NCI-H128 (cell line): Measurements from ENCODE around the gene ACTN1.

Experiments
- DNase-seq: peaks from one replicate; lab custom pipeline; 2025; ENCODE audit not compliant: unreplicated experiment; lab: John Stamatoyannopoulos, UW

ACTN1 gene

GRCh38 chr14:68951800-68952530 is 27.1 kb downstream of the ACTN1 start:
- no peak for DNase-seq

- no peak for DNase-seq
Measured at GRCh38 chr14:68951035-68951797, 27.9 kb downstream of the ACTN1 start.

DNA sequence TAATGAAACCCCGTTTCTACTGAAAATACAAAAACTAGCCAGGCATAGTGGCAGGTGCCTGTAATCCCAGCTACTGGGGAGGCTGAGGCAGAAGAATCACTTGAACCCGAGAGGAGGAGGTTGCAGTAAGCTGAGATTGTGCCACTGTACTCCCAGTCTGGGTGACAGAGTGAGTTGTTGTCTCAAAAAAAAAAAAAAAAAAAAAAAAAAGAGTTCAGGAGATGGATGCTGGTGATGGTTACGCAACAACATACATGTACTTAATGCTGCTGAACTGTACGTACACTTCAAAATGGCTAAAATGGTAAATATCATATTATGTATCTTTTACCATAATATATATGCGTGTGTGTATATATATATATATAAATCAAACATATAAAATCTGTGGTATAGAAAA is 29.0 kb downstream of the ACTN1 start:
- no peak for DNase-seq

DNA sequence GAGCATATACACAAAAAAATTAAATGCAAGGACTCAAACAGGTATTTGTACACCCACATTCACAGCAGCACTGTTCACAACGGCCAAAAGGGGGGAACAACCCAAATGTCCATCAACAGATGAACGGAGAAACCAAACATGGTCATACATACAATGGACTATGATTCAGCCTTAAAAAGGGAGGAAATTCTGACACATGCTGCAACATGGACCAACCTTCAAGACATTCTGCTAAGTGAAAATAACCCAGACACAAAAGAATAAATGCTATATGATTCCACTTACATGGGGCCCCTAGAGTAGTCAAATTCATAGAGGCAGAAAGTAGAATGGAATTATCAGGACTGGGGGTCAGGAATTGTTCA is 29.5 kb downstream of the ACTN1 start:
- no peak for DNase-seq

- DNase-seq = no peak
Measured at GRCh38 chr14:68948686-68949600, 30.2 kb downstream of the ACTN1 start.

DNA sequence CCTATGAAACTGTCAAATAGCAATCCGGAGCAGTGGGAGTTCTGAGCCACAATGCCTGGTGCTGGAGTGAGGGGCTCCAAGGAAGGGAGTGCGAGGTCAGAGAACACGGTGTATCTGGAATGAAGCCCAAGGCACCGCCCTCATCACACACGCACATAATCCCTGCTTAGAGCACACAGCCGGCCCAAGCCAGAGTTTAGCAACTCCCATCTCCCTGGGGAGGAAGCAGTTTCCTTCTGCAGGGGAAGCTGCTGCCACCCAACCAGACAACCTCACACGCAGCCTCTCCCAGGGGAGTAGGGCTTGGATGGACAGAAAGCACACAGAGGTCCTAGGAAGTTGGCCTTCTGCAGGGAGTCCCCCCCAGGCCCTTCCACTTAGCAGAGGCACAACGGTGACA is 31.3 kb downstream of the ACTN1 start:
- no peak for DNase-seq

- DNase-seq = no peak
Measured at GRCh38 chr14:68946489-68946822, 32.6 kb downstream of the ACTN1 start.

DNA sequence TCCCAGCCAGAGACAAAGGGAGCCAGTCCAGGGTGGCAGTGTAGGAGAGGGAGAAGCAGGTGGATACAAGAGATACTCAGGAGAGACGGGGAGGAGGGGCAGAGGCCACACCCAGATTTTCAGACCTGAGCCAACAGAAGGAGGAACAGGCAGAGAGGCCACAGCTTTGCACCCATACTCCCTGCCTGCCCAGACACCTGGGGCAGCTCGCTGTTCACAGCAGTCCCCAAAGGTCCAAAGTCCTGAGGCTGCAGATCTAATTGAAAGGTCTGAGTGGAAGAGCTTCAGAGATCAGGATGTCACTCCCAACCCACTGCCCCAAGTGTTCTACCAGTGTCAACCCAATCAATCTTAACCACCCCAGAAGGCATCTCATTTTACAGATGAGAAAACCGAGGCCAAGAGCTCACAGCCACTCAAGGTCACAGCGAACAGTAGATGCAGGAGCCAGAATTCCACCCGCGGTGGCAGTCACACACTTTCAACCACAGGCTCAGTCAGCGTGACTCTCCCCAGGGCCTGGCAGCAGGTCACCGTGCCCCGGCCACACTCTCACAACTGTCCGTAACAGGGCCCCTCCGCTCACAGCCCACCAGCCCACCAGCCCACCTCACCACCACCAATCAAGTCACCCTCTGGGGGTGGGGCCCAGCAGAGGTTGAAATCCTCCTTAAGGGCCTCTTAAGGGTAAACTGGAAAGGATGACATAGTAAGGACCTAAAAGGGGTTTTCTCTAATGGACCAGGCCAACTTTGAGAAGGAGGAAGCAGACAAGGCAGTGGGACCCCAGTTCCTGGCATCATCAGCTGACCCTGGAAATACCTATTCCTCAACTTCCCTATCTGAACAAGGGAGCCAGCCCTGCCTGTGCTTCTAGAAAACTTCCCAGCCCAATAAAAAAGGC is 33.3 kb downstream of the ACTN1 start:
- no peak for DNase-seq

- no peak for DNase-seq
Measured at GRCh38 chr14:68945190-68945584, 33.9 kb downstream of the ACTN1 start.

DNA sequence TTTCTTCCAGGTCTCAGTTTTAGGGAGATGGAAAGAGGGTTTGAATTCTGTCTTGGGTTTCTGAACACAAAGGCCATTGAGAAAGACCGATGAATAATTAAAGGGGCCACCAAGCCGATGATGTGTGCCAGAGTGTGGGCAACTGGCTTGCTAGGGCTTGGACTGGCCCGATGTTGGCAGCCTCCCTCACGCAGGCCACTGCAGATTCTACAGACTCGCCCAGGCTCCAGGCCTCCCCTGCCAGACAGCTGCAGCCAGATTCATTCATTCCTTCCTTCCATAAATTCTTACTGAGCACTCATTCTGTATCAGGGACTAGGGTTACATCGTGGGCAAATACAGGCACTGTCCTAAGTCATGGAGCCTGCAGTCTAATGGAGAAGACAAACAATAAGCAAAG is 34.9 kb downstream of the ACTN1 start:
- no peak for DNase-seq

DNA sequence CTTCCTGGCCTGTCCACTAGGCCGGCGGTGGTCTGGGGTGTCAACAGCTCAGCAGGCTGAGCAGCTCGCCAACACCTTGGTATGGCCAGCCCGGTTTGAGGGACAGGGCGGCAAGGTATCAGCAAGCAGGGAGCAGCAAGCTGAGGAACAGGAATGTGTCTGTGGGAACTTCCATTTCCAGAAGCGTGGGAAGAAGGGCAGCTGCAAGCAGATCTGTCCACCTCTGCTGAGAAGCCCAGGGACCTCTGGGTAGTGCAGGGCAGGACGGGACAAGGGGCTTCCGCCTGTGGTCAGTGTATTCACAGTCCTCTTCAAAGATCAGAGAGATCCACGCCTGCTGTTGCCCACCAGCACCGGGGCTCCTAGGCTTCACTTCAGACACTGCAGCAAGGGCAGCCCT is 36.0 kb downstream of the ACTN1 start:
- DNase-seq = no peak

GRCh38 chr14:68942296-68943035 is 36.6 kb downstream of the ACTN1 start:
- DNase-seq = no peak

GRCh38 chr14:68941820-68942219 is 37.3 kb downstream of the ACTN1 start:
- DNase-seq = no peak

- no peak for DNase-seq
Measured at GRCh38 chr14:68940614-68941185, 38.4 kb downstream of the ACTN1 start.

DNA sequence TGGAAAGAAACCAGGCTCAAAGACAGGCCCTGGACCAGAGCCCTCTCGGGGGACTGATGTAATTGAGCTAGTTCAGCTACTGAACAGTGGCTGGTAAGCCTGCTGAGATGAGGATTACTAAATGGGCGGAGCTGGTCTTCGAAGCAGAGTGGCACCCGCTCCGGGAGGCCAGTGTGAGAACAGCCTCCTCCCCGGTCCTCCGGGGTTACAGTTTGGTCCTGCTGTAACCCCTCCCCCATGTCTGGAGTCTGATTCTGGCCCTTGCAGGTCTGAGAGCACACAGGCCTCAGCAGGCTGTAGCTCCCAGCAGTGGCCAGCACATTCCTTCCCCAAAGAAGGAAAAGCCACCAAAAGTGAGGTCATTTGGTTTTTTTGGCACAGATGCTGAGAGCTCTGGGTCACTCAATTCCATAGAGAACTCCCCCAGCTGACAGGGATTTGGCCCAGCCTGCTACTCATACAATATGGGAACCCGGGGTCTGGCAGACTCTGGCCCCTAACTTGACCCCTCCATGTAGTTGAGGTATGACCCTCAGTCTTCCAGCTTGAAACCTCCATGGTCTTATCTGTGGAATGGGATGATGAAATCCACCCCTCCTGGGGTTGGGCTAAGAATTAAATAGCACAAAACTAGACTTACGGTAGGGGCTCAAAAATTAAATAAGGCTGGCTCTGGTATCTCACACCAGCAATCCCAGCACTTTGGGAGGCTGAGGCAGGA is 39.0 kb downstream of the ACTN1 start:
- DNase-seq = no peak

- no peak for DNase-seq
Measured at GRCh38 chr14:68939181-68939892, 39.8 kb downstream of the ACTN1 start.

GRCh38 chr14:68938271-68939150 is 40.6 kb downstream of the ACTN1 start:
- DNase-seq = no peak
